Measurements from ENCODE around the gene B4GALT4.
"Not testable (repeated sequence)": the region's sequence is repeated elsewhere in the genome, so short reads cannot be mapped to it uniquely, and the experiment has no call there.

Gene B4GALT4

DNA sequence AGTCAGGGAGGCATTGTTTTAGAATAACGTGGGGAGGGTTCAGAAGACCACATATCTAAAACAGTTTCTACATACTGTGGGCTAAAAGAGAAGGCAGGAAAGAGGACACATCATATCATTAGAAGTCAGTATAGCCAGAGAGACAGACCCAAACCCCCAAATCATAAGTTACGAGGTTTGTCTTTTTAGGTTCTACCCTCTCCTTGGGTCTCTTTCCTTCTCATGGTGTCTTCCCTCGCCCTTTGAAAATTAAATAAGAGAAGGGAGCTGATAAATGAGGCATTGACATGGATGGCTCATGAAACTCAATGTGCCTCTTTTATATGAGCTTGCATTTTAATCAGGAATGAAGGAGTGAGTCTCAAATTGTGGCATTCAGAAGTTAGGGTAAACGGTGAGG lies 63.9 kb downstream of the B4GALT4 start:
- in situ Hi-C loops (cut with MboI; ENCODE audit: low sequenced_read_pairs, unreplicated experiment): no loop called here
- no peak for DNase-seq (ENCODE audit: low spot score)

DNA sequence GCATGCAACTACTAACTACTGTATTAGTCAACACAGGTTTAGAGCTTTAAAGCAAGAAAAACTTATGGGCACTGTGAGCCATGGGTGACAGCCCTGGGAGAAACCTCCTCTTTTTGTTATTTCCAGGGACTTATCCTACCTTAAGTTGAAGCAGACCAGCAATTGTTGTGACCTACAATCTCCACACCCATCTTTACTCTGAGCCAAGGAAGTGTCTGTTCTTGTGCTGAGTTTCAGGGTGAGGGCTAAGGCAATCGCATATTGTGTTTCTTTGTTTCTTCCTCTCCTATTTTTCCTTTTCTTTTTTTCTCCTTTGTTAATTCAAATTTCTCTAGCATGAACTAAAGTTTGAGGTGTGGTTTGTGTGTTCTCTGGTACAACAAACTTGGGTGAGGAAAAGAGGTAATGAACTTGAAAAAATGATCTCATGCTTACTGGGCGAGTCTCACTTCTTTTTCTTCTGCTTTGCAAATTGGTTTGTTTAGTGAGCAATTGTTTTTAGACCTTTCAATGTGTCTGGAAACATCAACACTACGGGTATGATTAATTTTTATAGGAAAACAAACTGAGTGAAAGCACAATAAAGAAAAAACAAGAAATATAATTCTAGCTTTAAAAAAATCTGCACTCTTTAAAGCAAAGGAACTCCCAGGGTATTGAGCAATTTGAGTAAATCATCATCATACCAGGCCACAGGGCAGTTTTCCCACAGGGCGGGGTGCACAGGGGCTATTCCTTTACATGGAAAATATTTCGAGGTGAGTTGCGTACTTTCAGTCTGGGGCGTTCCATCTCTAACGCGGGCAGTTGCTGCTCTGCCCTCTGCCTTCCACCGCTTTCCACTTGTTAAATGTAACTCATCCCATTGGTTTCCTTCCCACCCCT lies 64.6 kb downstream of the B4GALT4 start:
- no peak for DNase-seq (ENCODE audit: low spot score)
- in situ Hi-C loops (cut with MboI; ENCODE audit: low sequenced_read_pairs, unreplicated experiment): no loop called here
- no peak for TF ChIP-seq CTCF (IDR thresholded peaks at IDR 0.05; ENCODE audit: borderline replicate concordance, control extremely low read depth, extremely low read depth, insufficient read depth, missing control alignments)

More for the DNA sequence above, 63.9 kb downstream of the B4GALT4 start:
- TF ChIP-seq CTCF (IDR thresholded peaks at IDR 0.05; ENCODE audit: borderline replicate concordance, control extremely low read depth, extremely low read depth, insufficient read depth, missing control alignments): no peak

- in situ Hi-C loops (cut with MboI; ENCODE audit: low sequenced_read_pairs, unreplicated experiment): no loop called here
- DNase-seq (ENCODE audit: low spot score): no peak
- TF ChIP-seq CTCF (IDR thresholded peaks at IDR 0.05; ENCODE audit: borderline replicate concordance, control extremely low read depth, extremely low read depth, insufficient read depth, missing control alignments): no peak
Measured at GRCh38 chr3:119173325-119173724, 67.4 kb downstream of the B4GALT4 start, which contains the start of gene UPK1B. Gene UPK1B, plus strand, starts transcription at chr3:119173598. Its CDS starts 13,144 bp downstream, at chr3:119186742.

DNA sequence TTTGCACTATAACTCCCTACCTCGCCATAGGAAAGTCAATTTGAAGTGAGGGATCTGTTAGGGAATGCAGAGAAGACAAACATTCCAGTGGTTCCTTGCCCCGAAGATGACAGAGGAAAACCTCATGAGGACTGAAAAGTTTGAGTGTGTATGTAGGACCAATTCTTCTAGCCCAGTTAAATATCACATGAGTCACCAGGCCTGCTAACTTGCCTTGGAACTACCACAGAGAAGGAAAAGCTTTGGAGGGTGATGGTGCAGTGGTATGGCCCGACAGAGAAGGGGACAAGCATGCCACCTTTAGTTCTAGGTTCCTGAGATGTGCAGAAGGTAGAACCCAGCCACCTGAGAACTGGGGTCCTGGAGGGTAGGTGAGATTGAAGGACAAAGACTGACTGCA lies 69.9 kb downstream of the B4GALT4 start:
- DNase-seq (ENCODE audit: low spot score): no peak
- no peak for TF ChIP-seq CTCF (IDR thresholded peaks at IDR 0.05; ENCODE audit: borderline replicate concordance, control extremely low read depth, extremely low read depth, insufficient read depth, missing control alignments)
- in situ Hi-C loops (cut with MboI; ENCODE audit: low sequenced_read_pairs, unreplicated experiment): no loop called here

DNA sequence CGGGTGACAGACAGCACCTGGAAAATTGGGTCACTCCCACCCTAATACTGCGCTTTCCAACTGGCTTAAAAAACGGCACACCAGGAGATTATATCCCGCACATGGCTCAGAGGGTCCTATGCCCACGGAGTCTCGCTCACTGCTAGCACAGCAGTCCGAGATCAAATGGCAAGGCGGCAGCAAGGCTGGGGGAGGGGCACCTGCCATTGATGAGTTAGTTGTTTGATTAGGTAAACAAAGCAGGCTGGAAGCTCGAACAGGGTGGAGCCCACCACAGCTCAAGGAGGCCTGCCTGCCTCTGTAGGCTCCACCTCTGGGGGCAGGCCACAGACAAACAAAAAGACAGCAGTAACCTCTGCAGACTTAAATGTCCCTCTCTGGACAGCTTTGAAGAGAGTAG lies 75.9 kb downstream of the B4GALT4 start:
- in situ Hi-C loops (cut with MboI; ENCODE audit: low sequenced_read_pairs, unreplicated experiment); DNase-seq (ENCODE audit: low spot score): not testable (repeated sequence)

Data from GM13976 (cell line).